Gastroesophageal sphincter (tissue), 4 donors: Measurements from ENCODE around the gene CSMD2. TPM values are rescaled to one million over a fixed set of nuclear protein-coding genes. Genes with fewer than 3 reads are reported as not detected.

Experiments used
- ATAC-seq: fragments of 150-250 bp; one replicate; pipeline ENCODE4 v1.9.1; 2016; ENCODE audit warnings: mild to moderate bottlenecking, moderate library complexity
- H3K27ac ChIP-seq, 4 donors: fragments of 200-600 bp; sonication (generic) in 3 of 4; 1 replicate in 3 of 4; 2 replicates in 1 of 4; pipeline ENCODE4 v1.5.1; 2016 to 2019
- H3K27me3 ChIP-seq: fragments of 200-600 bp; sonication (generic); one replicate; pipeline ENCODE4 v1.5.1; 2019
- H3K36me3 ChIP-seq, 2 donors: fragments of 200-600 bp; sonication (generic); one replicate each; pipeline ENCODE4 v1.5.1; 2019; ENCODE audit warnings: control low read depth in 1 of 2
- H3K4me1 ChIP-seq, 3 donors: fragments of 200-600 bp; sonication (generic); 1 replicate in 2 of 3; 2 replicates in 1 of 3; pipeline ENCODE4 v1.5.1; 2016 to 2019; ENCODE audit warnings: control low read depth in 2 of 3
- H3K4me3 ChIP-seq, 2 donors: fragments of 200-600 bp; sonication (generic); one replicate each; pipeline ENCODE4 v1.5.1; 2019; ENCODE audit warnings: mild to moderate bottlenecking in 1 of 2, moderate library complexity in 1 of 2
- H3K9me3 ChIP-seq, 3 donors: fragments of 200-600 bp; sonication (generic); one replicate each; pipeline ENCODE4 v1.5.1; 2017 to 2019; ENCODE audit warnings: control low read depth in 2 of 3
- CTCF ChIP-seq, 4 experiments: fragments of 200-600 bp in 2 of 4; fragments of 450-650 bp in 2 of 4; sonication (generic) in 1 of 4; IDR thresholded peaks; one replicate each; pipeline ENCODE4 v1.5.1; 2017 to 2019; ENCODE audit warnings: antibody characterized with exemption in 4 of 4, mild to moderate bottlenecking in 2 of 4, moderate library complexity in 2 of 4
- EP300 ChIP-seq: sonication (generic); formaldehyde crosslinking; IDR thresholded peaks from one replicate; pipeline ENCODE4 v1.6.1; 2017; ENCODE audit warnings: antibody characterized with exemption, mild to moderate bottlenecking
- POLR2A ChIP-seq, 2 donors: fragments of 450-650 bp; IDR thresholded peaks; one replicate each; pipeline ENCODE4 v1.6.1; 2017; ENCODE audit warnings: antibody characterized with exemption in 2 of 2, mild to moderate bottlenecking in 2 of 2, moderate library complexity in 1 of 2
- POLR2AphosphoS5 ChIP-seq: sonication (generic); formaldehyde crosslinking; IDR thresholded peaks from one replicate; pipeline ENCODE4 v1.6.1; 2017; ENCODE audit warnings: antibody characterized with exemption
- WGBS, 2 donors: methylation state at CpG; one replicate each; pipeline ENCODE4 v1.1.5; 2018; ENCODE audit warnings: low coverage in 1 of 2; 5-methylcytosine and 5-hydroxymethylcytosine counted together
- total RNA-seq, 4 donors: library from RNA; depleted of rRNA; stranded (reverse); fragments of >200 nt; gene quantifications; one replicate each; pipeline ENCODE4 v1.1.0, GENCODE V29; 2016

Gene CSMD2
- total RNA-seq, 4 donors from 2014 or later, result 0.22 to 2.5 (median 0.37) TPM

DNA sequence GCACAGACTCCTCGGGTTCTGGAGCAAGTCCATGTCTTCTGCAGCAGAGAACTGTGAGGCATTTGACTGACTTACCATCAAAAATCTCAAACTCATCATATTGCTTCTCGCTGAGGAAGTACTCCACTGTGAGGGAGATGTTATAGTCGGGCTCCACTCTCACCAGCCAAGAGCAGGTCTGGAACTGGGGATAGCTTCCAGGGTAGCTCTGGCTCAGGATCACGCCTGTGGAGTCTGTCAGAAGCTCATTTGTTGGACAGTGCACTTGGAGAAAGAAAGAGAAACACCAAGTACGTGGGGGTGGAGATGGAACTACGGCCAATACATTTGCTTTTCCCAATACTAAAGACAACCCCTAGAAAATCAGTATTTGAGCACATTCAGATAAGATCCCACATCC, 581.5 kb downstream of the CSMD2 start:
- Histone ChIP-seq H3K27ac (no peak overlapping the region), H3K36me3 (no peaks in the 10 kb centered on the region), H3K4me3 (no peak overlapping the region), H3K27me3 (no peaks in the 10 kb centered on the region), H3K4me1 (peaks cover 0 to 5% (median 0%) of the 10 kb centered on the region in 3 donors), H3K9me3 (no peaks in the 10 kb centered on the region)
- no peak for ATAC-seq
- 31 to 64% methylated on average over 3 to 5 of the region's 6 CpGs for WGBS, 2 donors
- no peak for TF ChIP-seq POLR2A (IDR thresholded peaks at IDR 0.05)
- TF ChIP-seq POLR2AphosphoS5, result no peak
- TF ChIP-seq EP300, result no peak
- TF ChIP-seq CTCF (IDR thresholded peaks at IDR 0.05), result no peak

- no peak overlapping the region for H3K4me3 ChIP-seq
- H3K9me3 ChIP-seq, result no peaks in the 10 kb centered on the region
- no peak overlapping the region for H3K27ac ChIP-seq
- no peak for ATAC-seq
- no peaks in the 10 kb centered on the region for H3K36me3 ChIP-seq
- H3K27me3 ChIP-seq, result no peaks in the 10 kb centered on the region
- 38 to 69% methylated on average over 9 to 13 of the region's 16 CpGs for WGBS, 2 donors
- peaks cover 0 to 31% (median 17%) of the 10 kb centered on the region in 3 donors for H3K4me1 ChIP-seq
- TF ChIP-seq EP300 (no peak), POLR2AphosphoS5 (no peak), CTCF (IDR thresholded peaks at IDR 0.05) (no peak), POLR2A (IDR thresholded peaks at IDR 0.05) (no peak)
These were observed 586.2 kb downstream of the CSMD2 start for GRCh38 chr1:33578557-33579448.

GRCh38 chr1:33577663-33578062, 587.4 kb downstream of the CSMD2 start:
- H3K4me1 ChIP-seq, result peaks cover 0 to 31% (median 17%) of the 10 kb centered on the region in 3 donors
- TF ChIP-seq EP300, result no peak
- TF ChIP-seq POLR2AphosphoS5, result no peak
- no peak for TF ChIP-seq CTCF (IDR thresholded peaks at IDR 0.05)
- no peak for TF ChIP-seq POLR2A (IDR thresholded peaks at IDR 0.05)
- WGBS, 2 donors, result 83 to 88% methylated on average over 5 to 9 of the region's 9 CpGs
- H3K36me3 ChIP-seq, result no peaks in the 10 kb centered on the region
- ATAC-seq, result no peak
- no peak overlapping the region for H3K27ac ChIP-seq
- no peaks in the 10 kb centered on the region for H3K9me3 ChIP-seq
- no peaks in the 10 kb centered on the region for H3K27me3 ChIP-seq
- H3K4me3 ChIP-seq, result no peak overlapping the region

- peaks cover 0 to 31% (median 17%) of the 10 kb centered on the region in 3 donors for H3K4me1 ChIP-seq
- H3K9me3 ChIP-seq, result no peaks in the 10 kb centered on the region
- WGBS, 2 donors, result 76 to 89% methylated on average over 3 to 8 of the region's 11 CpGs
- no peaks in the 10 kb centered on the region for H3K27me3 ChIP-seq
- no peak overlapping the region for H3K27ac ChIP-seq
- TF ChIP-seq EP300, result no peak
- no peak for TF ChIP-seq POLR2AphosphoS5
- no peak for TF ChIP-seq CTCF (IDR thresholded peaks at IDR 0.05)
- no peak for TF ChIP-seq POLR2A (IDR thresholded peaks at IDR 0.05)
- ATAC-seq, result no peak
- no peaks in the 10 kb centered on the region for H3K36me3 ChIP-seq
- no peak overlapping the region for H3K4me3 ChIP-seq
These were observed 588.0 kb downstream of the CSMD2 start for GRCh38 chr1:33576821-33577599.
